Endothelial cell of umbilical vein (primary cell): ENCODE measurements around the gene EED. TPM values are rescaled to one million over a fixed set of nuclear protein-coding genes. Genes with fewer than 3 reads are reported as not detected.

Experiments used
- BruUV-seq: library from RNA; stranded (reverse); fragments of 400-500 nt; replicated peaks from 2 replicates; lab custom pipeline; 2021; lab: Mats Ljungman, UMichigan
- CTCF ChIA-PET: fragments of 300-600, 350-600 bp; sonication (Branson Sonifier 250); formaldehyde crosslinking; loops from one replicate; lab custom pipeline; 2021; ENCODE audit warnings: antibody characterized with exemption, inconsistent platforms; lab: Charles Lee
- POLR2A ChIA-PET: fragments of 300-600, 350-600 bp; sonication (Branson Sonifier 250); formaldehyde crosslinking; loops from one replicate; lab custom pipeline; 2021; ENCODE audit warnings: antibody characterized with exemption, inconsistent platforms; lab: Charles Lee
- DNase-seq: peaks from one replicate; pipeline ENCODE4 v3.0.0-alpha.2; 2011; ENCODE audit warnings: low read depth, low spot score
- FAIRE-seq: peaks from 2 replicates; lab custom pipeline; 2011; peaks lifted over from hg19 to GRCh38; lab: Jason Lieb, UNC
- H2AFZ ChIP-seq: 2 replicates; pipeline ENCODE4 v1.6.0; 2012; ENCODE audit warnings: low read depth, low read length, control low read depth, inconsistent platforms
- H3K27ac ChIP-seq: 2 replicates; pipeline ENCODE4 v1.5.1; 2011; ENCODE audit warnings: low read depth, mild to moderate bottlenecking, control low read depth, low read length, moderate library complexity; ENCODE audit not compliant: insufficient read depth
- H3K27me3 ChIP-seq, 2 experiments: 2 replicates each; pipeline versions ENCODE4 v1.6.0 to v1.6.1; 2011; ENCODE audit warnings: low read length in 2 of 2, mixed read lengths in 1 of 2; ENCODE audit not compliant: control insufficient read depth in 2 of 2, insufficient read depth in 2 of 2
- H3K36me3 ChIP-seq, 2 experiments: 2 replicates in 1 of 2; 3 replicates in 1 of 2; pipeline ENCODE4 v1.5.1; 2011; ENCODE audit warnings: low read length in 2 of 2, mild to moderate bottlenecking in 1 of 2, moderate library complexity in 1 of 2; ENCODE audit not compliant: control insufficient read depth in 2 of 2, insufficient read depth in 2 of 2; ENCODE audit errors: extremely low read depth in 1 of 2
- H3K4me1 ChIP-seq: 3 replicates; pipeline ENCODE4 v1.5.1; 2011; ENCODE audit warnings: mild to moderate bottlenecking, low read length; ENCODE audit not compliant: control insufficient read depth, insufficient read depth; ENCODE audit errors: extremely low read depth
- H3K4me2 ChIP-seq: 2 replicates; pipeline ENCODE4 v1.6.1; 2011; ENCODE audit warnings: low read length, control low read depth, mixed read lengths; ENCODE audit not compliant: insufficient read depth
- H3K4me3 ChIP-seq, 3 experiments: fragments of 200-600 bp in 1 of 3; sonication (generic), shearing (Covaris generic) in 1 of 3; replicated peaks in 1 of 3; 2 replicates each; pipeline ENCODE4 v1.5.1; 2011 to 2016; ENCODE audit warnings: control low read depth in 3 of 3, low read length in 3 of 3, mild to moderate bottlenecking in 2 of 3, inconsistent platforms in 1 of 3, low read depth in 1 of 3, moderate library complexity in 1 of 3; ENCODE audit not compliant: insufficient read depth in 1 of 3
- H3K79me2 ChIP-seq: 2 replicates; pipeline ENCODE4 v1.6.0; 2012; ENCODE audit warnings: low read length, inconsistent platforms; ENCODE audit not compliant: control insufficient read depth, insufficient read depth
- H3K9ac ChIP-seq: replicated peaks from 2 replicates; pipeline ENCODE3; 2011; ENCODE audit warnings: low read length, control low read depth; ENCODE audit not compliant: insufficient read depth; ENCODE audit errors: extremely low read depth
- H3K9me1 ChIP-seq: replicated peaks from 3 replicates; pipeline ENCODE4 v1.6.0; 2011; ENCODE audit warnings: mild to moderate bottlenecking, low read length; ENCODE audit not compliant: control insufficient read depth, insufficient read depth; ENCODE audit errors: extremely low read depth
- H3K9me3 ChIP-seq: replicated peaks from 2 replicates; pipeline ENCODE4 v1.5.1; 2012; ENCODE audit warnings: low read length, inconsistent platforms; ENCODE audit not compliant: control insufficient read depth, insufficient read depth
- H4K20me1 ChIP-seq: replicated peaks from 2 replicates; pipeline ENCODE3; 2011; ENCODE audit warnings: mild to moderate bottlenecking, low read length; ENCODE audit not compliant: control insufficient read depth, insufficient read depth; ENCODE audit errors: extremely low read depth
- CTCF ChIP-seq, 2 donors: IDR thresholded peaks; 1 replicate in 1 of 2; 2 replicates in 1 of 2; pipeline ENCODE4 v1.5.1; 2011; ENCODE audit warnings: low read length in 2 of 2, mild to moderate bottlenecking in 2 of 2, moderate library complexity in 2 of 2, control low read depth in 1 of 2, inconsistent platforms in 1 of 2, low read depth in 1 of 2; ENCODE audit not compliant: insufficient read depth in 1 of 2; ENCODE audit errors: extremely low read depth in 1 of 2
- EZH2 ChIP-seq: IDR thresholded peaks from 2 replicates; pipeline ENCODE4 v1.6.1; 2012; ENCODE audit warnings: borderline replicate concordance, low read depth, mild to moderate bottlenecking, moderate library complexity, low read length, inconsistent platforms; ENCODE audit not compliant: severe bottlenecking
- GATA2 ChIP-seq: IDR thresholded peaks from 2 replicates; pipeline ENCODE4 v1.7.0; 2011; ENCODE audit warnings: low read depth, mild to moderate bottlenecking, moderate library complexity, mixed read lengths, low read length; ENCODE audit not compliant: insufficient read length, insufficient read depth
- JUN ChIP-seq: IDR thresholded peaks from 2 replicates; pipeline ENCODE4 v1.6.1; 2011; ENCODE audit warnings: borderline replicate concordance, low read depth; ENCODE audit not compliant: insufficient read length, insufficient read depth
- MAX ChIP-seq: IDR thresholded peaks from 2 replicates; pipeline ENCODE4 v1.6.1; 2011; ENCODE audit not compliant: insufficient read depth, insufficient read length
- MYC ChIP-seq: IDR thresholded peaks from one replicate; pipeline ENCODE4 v1.6.1; 2011; ENCODE audit warnings: mild to moderate bottlenecking, low read depth, low read length
- POLR2A ChIP-seq: IDR thresholded peaks from 2 replicates; pipeline ENCODE4 v1.6.1; 2012; ENCODE audit warnings: low read depth, mild to moderate bottlenecking, control low read depth, low read length
- POLR2AphosphoS5 ChIP-seq: IDR thresholded peaks from 2 replicates; pipeline ENCODE4 v1.6.1; 2012; ENCODE audit warnings: low read depth, mild to moderate bottlenecking, control low read depth, low read length, moderate library complexity; ENCODE audit not compliant: insufficient read depth
- dilution Hi-C: fragments of 300-500 bp; cut with MboI; formaldehyde crosslinking; loops from one replicate; pipeline ENCODE4 v1.15.0; 2019; ENCODE audit warnings: low sequenced_read_pairs; ENCODE audit not compliant: extremely low pct_ligation_motif_present
- intact Hi-C: fragments of 100-400 bp; cut with micrococcal nuclease; formaldehyde crosslinking; loops from one replicate; pipeline ENCODE4 v1.10.0; 2022
- polyA plus RNA-seq, 4 experiments: library from polyadenylated mRNA; depleted of rRNA in 3 of 4; stranded (reverse) in 3 of 4; unstranded in 1 of 4; fragments of >200 nt; gene quantifications; 2 replicates each; pipeline versions ENCODE4 v1.2.1 to v1.2.3, GENCODE V29; 2011 to 2012; ENCODE audit warnings: missing spikeins in 1 of 4
- total RNA-seq: library from RNA; stranded (reverse); gene quantifications from 2 replicates; pipeline ENCODE4 v1.2.3, GENCODE V29; 2021

Gene EED
- total and polyA plus RNA-seq, 2 donors (not counting 3 experiments of a cell fraction or from before 2014, with no cell fraction given), result 9.4 to 21.8 TPM

- intact Hi-C loops, result no loop called here
- H3K4me2 ChIP-seq, result no peak overlapping the region
- H3K9me3 ChIP-seq, result no peaks in the 10 kb centered on the region
- no peak overlapping the region for H2AFZ ChIP-seq
- POLR2A ChIA-PET, result no interaction called here
- H3K27me3 ChIP-seq, result no peaks in the 10 kb centered on the region
- DNase-seq, result no peak
- no peaks in the 10 kb centered on the region for H3K4me1 ChIP-seq
- BruUV-seq, result no TSS peak
- no peak for FAIRE-seq
- H3K9me1 ChIP-seq, result no peaks in the 10 kb centered on the region
- dilution Hi-C loops, result no loop called here
- no peak overlapping the region for H3K4me3 ChIP-seq
- no peaks in the 10 kb centered on the region for H4K20me1 ChIP-seq
- CTCF ChIA-PET, result interaction anchor here (0.8 to 2.3 kb wide), 3 partner anchors 10 to 223 kb away, joined by 3 to 7 read pairs (median 3); no protein-coding TSS in a partner anchor
- H3K9ac ChIP-seq, result no peak overlapping the region
- peaks cover 8% of the 10 kb centered on the region for H3K79me2 ChIP-seq
- TF ChIP-seq CTCF (IDR thresholded peaks at IDR 0.05; ENCODE audit: extremely low read depth in 1 of 2, insufficient read depth in 1 of 2, low read depth in 1 of 2, low read length in 2 of 2), result no peak
- TF ChIP-seq MYC, result no peak
- TF ChIP-seq POLR2A, result no peak
- no peak for TF ChIP-seq GATA2
- no peak for TF ChIP-seq EZH2
- TF ChIP-seq JUN, result no peak
- TF ChIP-seq POLR2AphosphoS5, result no peak
- TF ChIP-seq MAX, result no peak
- peaks cover 2 to 4% of the 10 kb centered on the region in 2 experiments for H3K36me3 ChIP-seq
- no peak overlapping the region for H3K27ac ChIP-seq
Measured at GRCh38 chr11:86265194-86265593, 20.6 kb downstream of the EED start.
